Naive thymus-derived CD4-positive, alpha-beta T cell (primary cell): ENCODE measurements around the gene YBX2. TPM values are rescaled to one million over a fixed set of nuclear protein-coding genes. Genes with fewer than 3 reads are reported as not detected.
A peak's percentile ranks its signal among the peaks of the same experiment; 100 is the strongest.

Experiments used
- ATAC-seq: fragments of 150-1000 bp; cut with Tn5 transposase; 2 replicates; pipeline ENCODE4 v1.10.0; 2021; ENCODE audit warnings: mild to moderate bottlenecking, moderate library complexity
- CTCF ChIA-PET: fragments of 350-600 bp; sonication (Branson Sonifier 250); formaldehyde crosslinking; loops from one replicate; lab custom pipeline; 2021; ENCODE audit warnings: antibody characterized with exemption; lab: Charles Lee
- POLR2A ChIA-PET: fragments of 350-600 bp; sonication (Branson Sonifier 250); formaldehyde crosslinking; loops from one replicate; lab custom pipeline; 2021; ENCODE audit warnings: antibody characterized with exemption, inconsistent platforms; lab: Charles Lee
- DNase-seq, 9 donors: peaks; one replicate each; pipeline versions ENCODE4 v3.0.0 to v3.0.0-alpha.2; 2020 to 2022; ENCODE audit warnings: mixed read lengths in 1 of 9
- H3K27ac ChIP-seq: one replicate; pipeline ENCODE4 v1.7.0; 2013; ENCODE audit warnings: mild to moderate bottlenecking, low read depth, low read length, moderate library complexity
- H3K27me3 ChIP-seq, 2 donors: one replicate each; pipeline ENCODE4 v1.7.0; 2013; ENCODE audit warnings: low read length in 2 of 2, mild to moderate bottlenecking in 2 of 2, moderate library complexity in 2 of 2; ENCODE audit not compliant: control insufficient read depth in 2 of 2, insufficient read depth in 2 of 2
- H3K36me3 ChIP-seq, 3 experiments: 1 replicate in 2 of 3; 2 replicates in 1 of 3; pipeline ENCODE4 v1.7.0; 2013; ENCODE audit warnings: low read length in 3 of 3, mild to moderate bottlenecking in 3 of 3, moderate library complexity in 1 of 3; ENCODE audit not compliant: insufficient read depth in 3 of 3, control insufficient read depth in 2 of 3
- H3K4me1 ChIP-seq, 2 donors: one replicate each; pipeline ENCODE4 v1.7.0; 2013; ENCODE audit warnings: low read length in 2 of 2, mild to moderate bottlenecking in 2 of 2, moderate library complexity in 1 of 2; ENCODE audit not compliant: control insufficient read depth in 2 of 2, insufficient read depth in 2 of 2
- H3K4me3 ChIP-seq: 2 replicates; pipeline ENCODE4 v1.7.0; 2013; ENCODE audit warnings: mild to moderate bottlenecking, low read length
- H3K9me3 ChIP-seq, 3 experiments: 1 replicate in 2 of 3; 2 replicates in 1 of 3; pipeline ENCODE4 v1.7.0; 2013; ENCODE audit warnings: low read length in 3 of 3; ENCODE audit not compliant: control insufficient read depth in 2 of 3
- H3K27ac Mint-ChIP-seq, 9 donors: one replicate each; pipeline ENCODE4 v1.8.0; 2020 to 2022; ENCODE audit warnings: mixed read lengths in 9 of 9, mild to moderate bottlenecking in 8 of 9, moderate library complexity in 5 of 9, inconsistent platforms in 2 of 9
- H3K27me3 Mint-ChIP-seq, 5 donors: one replicate each; pipeline ENCODE4 v1.8.0; 2021 to 2022; ENCODE audit warnings: mixed read lengths in 5 of 5, mild to moderate bottlenecking in 1 of 5
- H3K36me3 Mint-ChIP-seq, 5 donors: one replicate each; pipeline ENCODE4 v1.8.0; 2020 to 2022; ENCODE audit warnings: mixed read lengths in 5 of 5, mild to moderate bottlenecking in 3 of 5, inconsistent platforms in 1 of 5
- H3K4me1 Mint-ChIP-seq, 7 donors: one replicate each; pipeline ENCODE4 v1.8.0; 2020 to 2022; ENCODE audit warnings: mixed read lengths in 7 of 7, mild to moderate bottlenecking in 3 of 7, inconsistent platforms in 1 of 7
- H3K4me3 Mint-ChIP-seq, 10 donors: one replicate each; pipeline ENCODE4 v1.8.0; 2020 to 2022; ENCODE audit warnings: mild to moderate bottlenecking in 10 of 10, mixed read lengths in 10 of 10, moderate library complexity in 6 of 10, inconsistent platforms in 2 of 10
- H3K9me3 Mint-ChIP-seq, 11 donors: one replicate each; pipeline ENCODE4 v1.8.0; 2020 to 2022; ENCODE audit warnings: mixed read lengths in 11 of 11, mild to moderate bottlenecking in 4 of 11, inconsistent platforms in 1 of 11, moderate library complexity in 1 of 11
- intact Hi-C, 2 donors: fragments of 100-400 bp; cut with micrococcal nuclease; formaldehyde crosslinking; loops; one replicate each; pipeline ENCODE4 v1.15.1; 2023
- polyA plus RNA-seq, 2 donors: library from polyadenylated mRNA; unstranded; fragments of 300-500 nt; fragmentation: Illumina TruSeq; gene quantifications; one replicate each; pipeline ENCODE4 v1.2.3, GENCODE V29; 2021
- total RNA-seq, 6 experiments: library from RNA in 5 of 6; stranded (reverse) in 5 of 6; gene quantifications; 1 replicate in 5 of 6; 2 replicates in 1 of 6; pipeline ENCODE4 v1.2.3 and lab custom pipeline; 2021 to 2026

Gene YBX2
- total and polyA plus RNA-seq, 7 experiments from 2014 or later = 0.27 to 0.64 (median 0.40) TPM; not detected in 4

- peak overlapping the region in 7 of 10 donors; percentile 89 to 100 (median 96) for H3K4me3 Mint-ChIP-seq
- H3K4me1 ChIP-seq = peaks cover 20 to 46% of the 10 kb centered on the region in 2 donors
- peak overlapping the region; percentile 88 for H3K27ac ChIP-seq
- H3K27me3 Mint-ChIP-seq = no peaks in the 10 kb centered on the region
- peak overlapping the region in 7 of 9 donors; percentile 8 to 99 (median 95) for H3K27ac Mint-ChIP-seq
- peaks cover 0 to 19% (median 0%) of the 10 kb centered on the region in 3 experiments for H3K36me3 ChIP-seq
- no peak for DNase-seq
- H3K36me3 Mint-ChIP-seq = peaks cover 0 to 6% (median 0%) of the 10 kb centered on the region in 5 donors
- ChIA-PET POLR2A (interaction anchor here (1.0 to 22.8 kb wide), 6 partner anchors 10 to 25 kb away, joined by 5 to 336 read pairs (median 12); partner anchors contain the start of genes EIF5A and GPS2), CTCF (interaction anchor here (1.4 to 2.8 kb wide), 2 partner anchors 14 to 25 kb away, joined by 5 to 11 read pairs; partner anchors contain the start of gene TMEM95)
- H3K4me3 ChIP-seq = peak overlapping the region; percentile 95
- no peaks in the 10 kb centered on the region for H3K9me3 ChIP-seq
- no peaks in the 10 kb centered on the region for H3K27me3 ChIP-seq
- intact Hi-C loops = no loop called here
- H3K4me1 Mint-ChIP-seq = peaks cover 39 to 72% (median 56%) of the 10 kb centered on the region in 7 donors
- H3K9me3 Mint-ChIP-seq = peaks cover 0 to 6% (median 0%) of the 10 kb centered on the region in 11 donors
- no peak for ATAC-seq
These were observed 36.2 kb upstream of the YBX2 start for GRCh38 chr17:7330638-7331015.

- Mint-ChIP-seq H3K27ac (peak overlapping the region; percentile 93 to 99 (median 97)), H3K36me3 (peaks cover 0 to 6% (median 0%) of the 10 kb centered on the region in 5 donors), H3K4me3 (peak overlapping the region; percentile 89 to 100 (median 96)), H3K27me3 (no peaks in the 10 kb centered on the region), H3K4me1 (peaks cover 34 to 67% (median 51%) of the 10 kb centered on the region in 7 donors), H3K9me3 (peaks cover 0 to 6% (median 0%) of the 10 kb centered on the region in 11 donors)
- peak overlapping the region; percentile 95 for H3K4me3 ChIP-seq
- DNase-seq (peak in 6 of 9 donors; percentile 60 to 87 (median 84)), ATAC-seq (peak; percentile 76)
- H3K36me3 ChIP-seq = peaks cover 0 to 24% (median 0%) of the 10 kb centered on the region in 3 experiments
- H3K27me3 ChIP-seq = no peaks in the 10 kb centered on the region
- intact Hi-C loops = loop anchor here (1.0 to 5.0 kb wide), 10 partner anchors 7 to 357 kb away; partner anchors contain the start of genes EIF5A (in 2 of the 2), GPS2 (in 2 of the 2), TMEM102 (in 2 of the 2) and PHF23 (in 1 of the 2)
- H3K4me1 ChIP-seq = peaks cover 15 to 41% of the 10 kb centered on the region in 2 donors
- ChIA-PET CTCF (interaction anchor here (0.6 to 2.8 kb wide), 14 partner anchors 10 to 245 kb away, joined by 3 to 11 read pairs (median 4); partner anchors contain the start of gene TMEM95), POLR2A (interaction anchor here (0.6 to 22.8 kb wide), 26 partner anchors 9 to 357 kb away, joined by 3 to 336 read pairs (median 6); partner anchors contain the start of genes EIF5A, GPS2, MPDU1 and POLR2A)
- H3K27ac ChIP-seq = peak overlapping the region; percentile 88
- H3K9me3 ChIP-seq = no peaks in the 10 kb centered on the region
These were observed 35.7 kb upstream of the YBX2 start for GRCh38 chr17:7329997-7330637.

GRCh38 chr17:7329374-7329996 lies 35.0 kb upstream of the YBX2 start:
- ChIA-PET POLR2A (interaction anchor here (0.6 to 22.8 kb wide), 27 partner anchors 9 to 357 kb away, joined by 3 to 336 read pairs (median 5); partner anchors contain the start of genes EIF5A, GPS2, MPDU1 and POLR2A), CTCF (interaction anchor here (0.6 to 2.8 kb wide), 14 partner anchors 9 to 246 kb away, joined by 3 to 11 read pairs (median 4); partner anchors contain the start of gene TMEM95)
- Histone ChIP-seq H3K27me3 (no peaks in the 10 kb centered on the region), H3K36me3 (peaks cover 0 to 30% (median 0%) of the 10 kb centered on the region in 3 experiments), H3K27ac (peak overlapping the region; percentile 88), H3K9me3 (no peaks in the 10 kb centered on the region), H3K4me3 (peak overlapping the region; percentile 95), H3K4me1 (peaks cover 15 to 36% of the 10 kb centered on the region in 2 donors)
- DNase-seq (peak; percentile 84 to 98 (median 98)), ATAC-seq (peak; percentile 91)
- Mint-ChIP-seq H3K9me3 (peaks cover 0 to 6% (median 0%) of the 10 kb centered on the region in 11 donors), H3K4me1 (peaks cover 29 to 61% (median 44%) of the 10 kb centered on the region in 7 donors), H3K36me3 (peaks cover 0 to 6% (median 0%) of the 10 kb centered on the region in 5 donors), H3K27me3 (no peaks in the 10 kb centered on the region), H3K4me3 (peak overlapping the region; percentile 89 to 100 (median 96)), H3K27ac (peak overlapping the region; percentile 93 to 99 (median 97))
- intact Hi-C loops = loop anchor here (1.0 to 5.0 kb wide), 10 partner anchors 8 to 358 kb away; partner anchors contain the start of genes EIF5A (in 2 of the 2), GPS2 (in 2 of the 2), TMEM102 (in 2 of the 2) and PHF23 (in 1 of the 2)

- H3K4me3 ChIP-seq = peak within 1 kb of the TSS; percentile 95
- intact Hi-C loops = loop anchor here (1.0 to 5.0 kb wide), 10 partner anchors 8 to 358 kb away; partner anchors contain the start of genes EIF5A (in 2 of the 2), GPS2 (in 2 of the 2), TMEM102 (in 2 of the 2) and PHF23 (in 1 of the 2)
- peaks cover 15 to 33% of the 10 kb centered on the region in 2 donors for H3K4me1 ChIP-seq
- Mint-ChIP-seq H3K4me1 (peaks cover 23 to 63% (median 43%) of the 10 kb centered on the region in 7 donors), H3K4me3 (peak within 1 kb of the TSS; percentile 89 to 100 (median 96)), H3K9me3 (peaks cover 0 to 6% (median 0%) of the 10 kb centered on the region in 11 donors), H3K27ac (peak within 1 kb of the TSS; percentile 93 to 99 (median 97)), H3K27me3 (no peaks in the 10 kb centered on the region), H3K36me3 (peaks cover 0 to 6% (median 0%) of the 10 kb centered on the region in 5 donors)
- no peaks in the 10 kb centered on the region for H3K9me3 ChIP-seq
- peak; percentile 63 for ATAC-seq
- ChIA-PET CTCF (interaction anchor here (0.7 to 2.8 kb wide), 9 partner anchors 15 to 109 kb away, joined by 3 to 11 read pairs (median 4); partner anchors contain the start of genes ACADVL and TMEM95), POLR2A (interaction anchor here (0.6 to 22.8 kb wide), 20 partner anchors 8 to 358 kb away, joined by 3 to 336 read pairs (median 6); partner anchors contain the start of genes EIF5A, GPS2, SLC16A13 and TMEM102)
- H3K36me3 ChIP-seq = peaks cover 0 to 36% (median 0%) of the 10 kb centered on the region in 3 experiments
- H3K27ac ChIP-seq = peak within 1 kb of the TSS; percentile 88
- no peaks in the 10 kb centered on the region for H3K27me3 ChIP-seq
- DNase-seq = peak in 2 of 9 donors; percentile 37 to 39
These were observed 34.5 kb upstream of the YBX2 start, which contains the start of gene NEURL4 for GRCh38 chr17:7328840-7329373. NEURL4 (minus strand) TSS chr17:7329335; CDS start chr17:7329312, 23 bp downstream.

- no peaks in the 10 kb centered on the region for H3K27me3 ChIP-seq
- H3K36me3 ChIP-seq = peaks cover 1 to 45% (median 7%) of the 10 kb centered on the region in 3 experiments
- ATAC-seq (no peak), DNase-seq (no peak)
- H3K4me1 ChIP-seq = peaks cover 15 to 27% of the 10 kb centered on the region in 2 donors
- Mint-ChIP-seq H3K27me3 (no peaks in the 10 kb centered on the region), H3K4me3 (peak overlapping the region; percentile 67 to 100 (median 90)), H3K4me1 (peaks cover 18 to 61% (median 38%) of the 10 kb centered on the region in 7 donors), H3K27ac (peak overlapping the region; percentile 78 to 99 (median 95)), H3K36me3 (peaks cover 0 to 7% (median 3%) of the 10 kb centered on the region in 5 donors), H3K9me3 (peaks cover 0 to 6% (median 0%) of the 10 kb centered on the region in 11 donors)
- ChIA-PET CTCF (interaction anchor here (1.9 to 2.8 kb wide), 4 partner anchors 8 to 108 kb away, joined by 5 to 16 read pairs (median 11); partner anchors contain the start of genes ACAP1 and TMEM95), POLR2A (interaction anchor here (1.6 to 22.8 kb wide), 4 partner anchors 9 to 23 kb away, joined by 9 to 336 read pairs (median 13); partner anchors contain the start of genes ACAP1, EIF5A and GPS2)
- intact Hi-C loops = loop anchor here (2.0 to 5.0 kb wide), 2 partner anchors 23 to 359 kb away; partner anchors contain the start of genes TP53 (in 1 of the 2) and WRAP53 (in 1 of the 2)
- no peaks in the 10 kb centered on the region for H3K9me3 ChIP-seq
- peak overlapping the region; percentile 88 for H3K27ac ChIP-seq
- no peak overlapping the region for H3K4me3 ChIP-seq
These were observed 33.6 kb upstream of the YBX2 start for GRCh38 chr17:7328009-7328408.
